MCF 10A (cell line): Measurements from ENCODE around the gene DCLK3. TPM values are rescaled to one million over a fixed set of nuclear protein-coding genes. Genes with fewer than 3 reads are reported as not detected.

Experiments used
- BruUV-seq: library from RNA; stranded (reverse); fragments of 400-500 nt; replicated peaks from 2 replicates; lab custom pipeline; 2021; lab: Mats Ljungman, UMichigan
- CTCF ChIA-PET: fragments of 300-600 bp; sonication (Branson Sonifier 250); formaldehyde crosslinking; extraction: SDS; loops from one replicate; lab custom pipeline; 2021; ENCODE audit warnings: antibody characterized with exemption, inconsistent platforms; lab: Yijun Ruan, JAX
- POLR2A ChIA-PET: fragments of 300-600, 350-650 bp; sonication (Branson Sonifier 250); formaldehyde crosslinking; extraction: SDS; loops from one replicate; lab custom pipeline; 2020; ENCODE audit warnings: antibody characterized with exemption, inconsistent platforms; lab: Yijun Ruan, JAX
- DNase-seq: peaks from one replicate; pipeline ENCODE4 v3.0.0-alpha.2; 2018; ENCODE audit not compliant: unreplicated experiment
- H3K27ac Mint-ChIP-seq: one replicate; pipeline ENCODE4 v1.8.0; 2022; ENCODE audit warnings: mild to moderate bottlenecking, low read depth, mixed read lengths; ENCODE audit not compliant: unreplicated experiment
- H3K27me3 Mint-ChIP-seq: one replicate; pipeline ENCODE4 v1.8.0; 2022; ENCODE audit warnings: mixed read lengths; ENCODE audit not compliant: insufficient read depth, unreplicated experiment
- H3K36me3 Mint-ChIP-seq: one replicate; pipeline ENCODE4 v1.8.0; 2022; ENCODE audit warnings: mild to moderate bottlenecking, moderate library complexity, mixed read lengths; ENCODE audit not compliant: insufficient read depth, unreplicated experiment
- H3K4me1 Mint-ChIP-seq: one replicate; pipeline ENCODE4 v1.8.0; 2022; ENCODE audit warnings: mixed read lengths; ENCODE audit not compliant: insufficient read depth, unreplicated experiment
- H3K4me3 Mint-ChIP-seq: one replicate; pipeline ENCODE4 v1.8.0; 2022; ENCODE audit warnings: mild to moderate bottlenecking, moderate library complexity, mixed read lengths; ENCODE audit not compliant: unreplicated experiment
- H3K9me3 Mint-ChIP-seq: one replicate; pipeline ENCODE4 v1.8.0; 2022; ENCODE audit warnings: mixed read lengths; ENCODE audit not compliant: unreplicated experiment
- intact Hi-C: fragments of 100-400 bp; cut with micrococcal nuclease; formaldehyde crosslinking; loops from 2 replicates; pipeline ENCODE4 v1.14.1; 2022
- total RNA-seq: library from RNA; stranded (reverse); gene quantifications from 2 replicates; pipeline ENCODE4 v1.2.3, GENCODE V29; 2022
- TF ChIP-seq, protein P1 (sequence below): fragments of 200-600 bp; IDR thresholded peaks from one replicate; pipeline ENCODE4 v1.8.0; 2022; ENCODE audit warnings: antibody characterized with exemption, mild to moderate bottlenecking; ENCODE audit not compliant: unreplicated experiment

DCLK3 gene
- total RNA-seq, 1 experiment from 2014 or later, result not detected

DNA sequence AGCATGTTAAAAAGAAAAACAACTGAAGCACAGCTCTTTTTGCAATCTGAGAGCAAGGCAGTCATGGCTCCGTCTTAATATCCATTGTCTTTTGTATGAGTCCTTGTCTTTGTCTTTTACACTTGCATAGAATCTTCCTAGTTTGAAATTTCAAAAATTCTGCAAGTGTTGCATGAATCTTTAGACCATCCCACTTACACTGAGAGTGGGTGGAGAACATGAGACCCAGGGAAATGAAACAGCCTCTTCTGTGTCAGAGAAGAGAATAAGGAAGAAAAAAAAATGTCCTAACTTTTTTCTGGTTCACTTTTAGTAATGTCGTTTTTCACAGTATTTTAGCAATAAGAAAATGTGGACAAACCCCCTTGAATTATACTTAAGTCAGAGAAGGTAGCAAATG lies 12.1 kb upstream of the DCLK3 start:
- peaks cover 20% of the 10 kb centered on the region for H3K27me3 Mint-ChIP-seq
- no peak overlapping the region for H3K4me3 Mint-ChIP-seq
- BruUV-seq, result no TSS peak

DNA sequence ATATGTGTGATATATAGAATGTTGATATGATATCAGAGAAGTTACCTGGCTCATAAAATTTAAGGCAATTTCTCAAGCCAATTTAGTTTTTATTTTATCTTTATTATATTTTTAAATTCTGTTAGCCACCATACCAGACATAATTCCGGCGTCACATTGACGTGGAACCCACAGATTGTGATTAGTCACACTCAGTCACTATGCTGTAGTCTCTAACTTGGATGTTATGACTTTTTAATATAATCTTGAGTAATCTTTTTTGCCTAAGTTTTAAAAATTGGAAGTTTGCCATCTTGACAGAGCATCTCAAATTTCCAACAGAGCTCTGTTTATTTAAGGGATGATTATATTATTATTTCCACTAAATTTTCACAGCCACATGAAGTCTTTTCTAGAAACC lies 9.7 kb upstream of the DCLK3 start:
- H3K9me3 Mint-ChIP-seq, result no peaks in the 10 kb centered on the region
- DNase-seq, result peak; percentile 50
- no TSS peak for BruUV-seq
- TF ChIP-seq, protein P1, sequence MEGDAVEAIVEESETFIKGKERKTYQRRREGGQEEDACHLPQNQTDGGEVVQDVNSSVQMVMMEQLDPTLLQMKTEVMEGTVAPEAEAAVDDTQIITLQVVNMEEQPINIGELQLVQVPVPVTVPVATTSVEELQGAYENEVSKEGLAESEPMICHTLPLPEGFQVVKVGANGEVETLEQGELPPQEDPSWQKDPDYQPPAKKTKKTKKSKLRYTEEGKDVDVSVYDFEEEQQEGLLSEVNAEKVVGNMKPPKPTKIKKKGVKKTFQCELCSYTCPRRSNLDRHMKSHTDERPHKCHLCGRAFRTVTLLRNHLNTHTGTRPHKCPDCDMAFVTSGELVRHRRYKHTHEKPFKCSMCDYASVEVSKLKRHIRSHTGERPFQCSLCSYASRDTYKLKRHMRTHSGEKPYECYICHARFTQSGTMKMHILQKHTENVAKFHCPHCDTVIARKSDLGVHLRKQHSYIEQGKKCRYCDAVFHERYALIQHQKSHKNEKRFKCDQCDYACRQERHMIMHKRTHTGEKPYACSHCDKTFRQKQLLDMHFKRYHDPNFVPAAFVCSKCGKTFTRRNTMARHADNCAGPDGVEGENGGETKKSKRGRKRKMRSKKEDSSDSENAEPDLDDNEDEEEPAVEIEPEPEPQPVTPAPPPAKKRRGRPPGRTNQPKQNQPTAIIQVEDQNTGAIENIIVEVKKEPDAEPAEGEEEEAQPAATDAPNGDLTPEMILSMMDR, result no peak
- ChIA-PET CTCF (interaction anchor here (0.5 to 1.4 kb wide), 2 partner anchors 69 to 79 kb away, joined by 3 read pairs; no protein-coding TSS in a partner anchor), POLR2A (no interaction called here)
- H3K27me3 Mint-ChIP-seq, result peaks cover 33% of the 10 kb centered on the region
- H3K4me3 Mint-ChIP-seq, result no peak overlapping the region
- H3K4me1 Mint-ChIP-seq, result no peaks in the 10 kb centered on the region
- no peak overlapping the region for H3K27ac Mint-ChIP-seq
- intact Hi-C loops, result no loop called here
- no peaks in the 10 kb centered on the region for H3K36me3 Mint-ChIP-seq

More for the DNA sequence above, 12.1 kb upstream of the DCLK3 start:
- ChIA-PET CTCF (interaction anchor here (0.5 to 0.9 kb wide), 2 partner anchors 69 to 379 kb away, joined by 3 to 4 read pairs; no protein-coding TSS in a partner anchor), POLR2A (interaction anchor here (0.9 kb wide), 1 partner anchor 10 kb away, joined by 3 read pairs; no protein-coding TSS in a partner anchor)
- no peaks in the 10 kb centered on the region for H3K9me3 Mint-ChIP-seq
- intact Hi-C loops, result no loop called here
- TF ChIP-seq, protein P1, result no peak
- H3K4me1 Mint-ChIP-seq, result no peaks in the 10 kb centered on the region
- DNase-seq, result no peak
- H3K27ac Mint-ChIP-seq, result no peak overlapping the region
- H3K36me3 Mint-ChIP-seq, result no peaks in the 10 kb centered on the region

DNA sequence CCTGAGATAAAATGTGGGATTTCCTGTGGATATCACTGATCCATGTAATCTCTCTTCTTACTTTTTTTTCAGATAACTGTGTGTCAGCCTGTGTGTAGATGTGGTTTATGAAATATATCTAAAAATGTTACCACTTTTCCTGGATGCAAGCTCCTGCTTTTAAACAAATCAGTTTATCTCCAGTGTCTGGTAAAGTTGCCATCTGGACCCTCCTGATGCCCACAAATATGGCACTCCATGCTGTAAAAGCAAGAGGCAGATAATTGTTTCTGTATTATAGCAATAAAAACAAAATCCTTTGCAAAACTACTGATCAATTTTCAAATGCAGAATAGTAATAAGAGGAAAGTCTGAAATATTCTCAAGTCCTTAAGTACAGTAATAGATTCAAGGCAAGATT lies 7.6 kb upstream of the DCLK3 start:
- no peak for DNase-seq
- Mint-ChIP-seq H3K27ac (no peak overlapping the region), H3K9me3 (no peaks in the 10 kb centered on the region), H3K4me1 (no peaks in the 10 kb centered on the region), H3K4me3 (no peak overlapping the region), H3K27me3 (peaks cover 43% of the 10 kb centered on the region), H3K36me3 (no peaks in the 10 kb centered on the region)
- intact Hi-C loops, result no loop called here
- ChIA-PET CTCF (no interaction called here), POLR2A (no interaction called here)
- TF ChIP-seq, protein P1, result no peak
- no TSS peak for BruUV-seq

DNA sequence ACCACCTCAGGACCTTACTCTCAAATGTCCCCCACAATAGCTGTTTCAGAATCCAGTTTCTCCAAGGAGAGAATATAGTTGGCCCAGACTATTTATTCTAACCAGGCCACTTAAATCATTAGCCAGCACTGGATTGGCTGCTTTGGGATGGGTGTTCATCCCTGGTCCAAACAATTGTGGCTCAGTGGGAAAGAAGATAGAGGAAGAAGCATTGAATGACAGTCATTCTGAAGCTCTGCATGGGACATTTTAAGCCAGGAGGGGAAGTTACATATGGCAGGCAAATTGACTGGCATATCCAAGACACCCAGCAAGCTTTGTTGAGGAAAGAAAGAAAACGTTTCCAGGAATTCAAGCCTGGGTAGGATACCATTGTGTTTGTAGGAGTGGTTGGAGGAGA lies 5.6 kb upstream of the DCLK3 start:
- no peak for DNase-seq
- Mint-ChIP-seq H3K4me1 (no peaks in the 10 kb centered on the region), H3K9me3 (peaks cover 4% of the 10 kb centered on the region), H3K27me3 (peaks cover 57% of the 10 kb centered on the region), H3K27ac (no peak overlapping the region), H3K36me3 (no peaks in the 10 kb centered on the region), H3K4me3 (no peak overlapping the region)
- POLR2A ChIA-PET, result no interaction called here
- intact Hi-C loops, result no loop called here
- no TSS peak for BruUV-seq
- CTCF ChIA-PET, result interaction anchor here (1.0 kb wide), 2 partner anchors 22 to 98 kb away, joined by 3 to 6 read pairs; no protein-coding TSS in a partner anchor
- TF ChIP-seq, protein P1, result no peak
